GM21723 (cell line): ENCODE measurements around the gene VWA7.
A peak's percentile ranks its signal among the peaks of the same experiment; 100 is the strongest.

Source experiments
- ATAC-seq: cut with Tn5 transposase; IDR thresholded peaks from one replicate; pipeline ENCODE4 v1.9.1; 2021; ENCODE audit warnings: mild to moderate bottlenecking, moderate library complexity; ENCODE audit not compliant: unreplicated experiment

The VWA7 gene

DNA sequence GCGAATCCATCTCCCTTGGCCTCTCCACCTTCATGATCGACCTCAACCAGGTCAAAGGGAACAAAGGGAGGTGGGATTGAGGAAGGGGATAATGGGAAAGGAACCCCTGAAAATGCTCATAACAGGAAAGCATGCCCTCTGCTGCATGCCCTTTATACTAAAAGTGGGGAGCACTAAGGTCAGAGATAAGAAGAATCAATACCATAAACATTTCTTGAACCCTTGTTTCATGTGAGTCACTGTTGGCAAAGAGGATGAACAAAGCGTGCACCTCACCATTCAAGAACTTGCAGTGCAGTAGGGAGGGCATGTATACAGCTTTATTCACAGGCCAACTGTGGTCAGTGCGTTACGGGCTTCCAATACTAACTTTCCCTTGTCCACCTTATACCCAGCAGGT lies 16.3 kb downstream of the VWA7 start:
- ATAC-seq = no peak

DNA sequence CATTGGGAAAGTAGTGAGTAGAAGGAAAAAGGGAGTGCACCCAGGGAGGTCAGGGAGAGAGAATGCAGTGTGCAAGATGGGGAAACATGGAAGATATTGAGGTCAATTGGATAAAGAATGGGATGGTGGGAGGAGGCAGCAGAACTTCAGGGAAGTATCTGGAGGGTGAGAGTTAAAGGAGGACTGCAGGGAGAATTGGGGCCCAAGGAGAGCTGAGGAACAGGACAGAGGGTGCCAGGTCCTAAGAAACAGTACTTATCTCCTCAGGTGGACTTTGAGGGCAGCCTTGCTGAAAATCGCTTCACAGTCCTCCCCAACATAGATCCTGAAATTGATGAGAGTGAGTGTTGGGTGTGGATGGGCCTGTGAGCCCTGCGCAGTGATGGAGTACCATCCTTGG lies 18.8 kb downstream of the VWA7 start:
- no peak for ATAC-seq

DNA sequence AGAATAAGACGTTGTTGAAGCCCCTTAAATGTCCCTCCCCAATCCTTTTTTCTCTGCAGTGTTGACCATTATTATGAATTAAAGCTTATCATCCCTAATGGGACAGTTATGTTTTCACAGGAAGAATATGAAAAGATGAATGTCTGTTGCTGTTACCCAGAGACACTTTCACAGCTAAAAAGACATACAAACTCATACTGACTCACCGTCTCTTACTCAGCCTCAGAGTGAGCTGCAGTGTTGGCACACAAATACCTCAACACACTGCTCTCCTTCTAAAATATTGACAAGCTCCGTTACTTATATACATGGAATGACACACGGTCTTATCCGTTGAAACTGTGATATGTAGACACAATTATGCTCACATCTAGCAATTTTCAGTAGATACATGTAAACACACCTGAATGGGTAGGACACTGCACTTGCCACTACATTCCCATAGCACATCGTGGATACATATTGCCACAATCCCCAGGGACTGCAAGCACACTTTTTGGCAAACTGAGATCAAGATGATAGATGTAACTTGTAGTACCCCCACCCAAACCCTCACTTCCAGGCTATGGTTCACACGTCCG lies 24.3 kb downstream of the VWA7 start:
- no peak for ATAC-seq

DNA sequence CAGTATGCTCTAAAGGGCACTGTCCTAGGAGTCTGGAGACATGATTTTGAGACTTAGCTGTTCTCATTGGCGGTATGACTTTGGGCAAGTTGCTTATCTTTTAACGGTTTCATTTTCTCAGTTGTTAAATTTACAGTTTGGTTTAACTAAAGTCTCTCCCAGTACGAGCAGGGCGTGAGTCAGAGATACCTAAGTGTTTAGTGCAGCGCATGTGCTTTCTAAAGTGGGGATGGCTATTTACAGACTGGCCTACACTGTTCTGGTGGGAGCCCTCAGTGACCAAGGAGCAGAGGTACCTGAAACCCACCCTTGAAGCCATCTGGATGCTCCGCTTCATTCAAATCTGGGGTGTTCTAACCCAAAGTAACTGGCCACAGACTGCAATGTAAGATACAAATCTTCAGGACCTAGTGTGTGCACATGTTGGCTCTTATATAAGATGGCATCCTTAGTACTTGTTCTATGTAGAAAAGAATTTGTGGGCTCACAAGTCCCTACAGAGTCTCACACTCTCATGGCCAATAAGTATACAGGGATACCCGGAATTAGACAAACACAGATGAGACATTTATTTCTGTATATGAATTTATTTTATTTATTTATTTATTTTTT lies 26.6 kb downstream of the VWA7 start:
- ATAC-seq = no peak

DNA sequence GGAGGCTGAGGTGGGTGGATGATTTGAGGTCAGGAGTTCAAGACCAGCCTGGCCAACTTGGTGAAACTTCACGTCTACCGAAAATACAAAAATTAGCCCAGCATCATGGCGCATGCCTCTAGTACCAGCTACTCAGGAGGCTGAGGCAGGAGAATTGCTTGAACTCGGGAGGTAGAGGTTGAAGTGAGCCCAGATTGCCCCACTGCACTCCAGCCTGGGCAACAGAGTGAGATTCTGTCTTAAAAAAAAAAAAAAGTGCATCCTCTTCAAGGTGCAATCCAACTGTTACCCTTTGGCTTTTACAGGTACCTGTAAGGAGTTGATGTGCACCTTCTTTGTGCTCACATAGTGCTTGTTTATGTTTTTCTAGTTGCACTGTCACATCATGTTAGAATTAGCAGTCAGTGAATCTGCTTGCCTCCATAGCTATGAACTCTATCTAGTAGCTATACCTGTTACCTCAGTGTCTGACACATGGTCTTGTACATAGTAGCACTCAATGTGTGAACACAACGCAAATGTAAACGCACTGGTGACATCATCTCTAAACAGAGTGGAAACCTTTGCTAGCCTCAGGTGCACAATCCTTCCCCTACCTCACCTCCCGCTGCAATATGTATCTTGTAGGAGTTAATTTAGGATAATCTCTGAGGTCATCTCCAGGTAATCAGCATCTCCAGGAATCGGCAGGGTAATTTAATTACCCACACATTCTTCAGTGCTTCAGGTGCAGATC lies 27.7 kb downstream of the VWA7 start:
- no peak for ATAC-seq

DNA sequence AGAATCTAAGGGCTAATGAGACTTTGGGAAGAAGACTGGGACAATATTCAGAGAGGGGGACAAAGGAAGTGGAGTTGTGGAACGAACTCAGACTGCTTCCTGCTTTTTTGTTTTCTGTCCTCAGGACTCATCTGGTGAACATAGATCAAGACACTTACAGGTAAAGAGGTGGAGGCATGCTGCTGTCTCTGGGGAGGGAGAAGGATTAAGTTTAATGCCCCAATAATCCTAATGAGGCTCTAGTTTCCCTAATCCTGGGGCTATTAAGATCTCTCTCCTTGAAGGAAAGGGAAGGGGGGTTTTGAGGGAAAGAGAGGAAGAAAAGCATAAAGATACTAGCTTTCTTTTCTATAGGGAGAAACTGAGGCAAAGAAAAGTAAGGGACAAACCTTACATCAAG lies 32.7 kb downstream of the VWA7 start:
- no peak for ATAC-seq

DNA sequence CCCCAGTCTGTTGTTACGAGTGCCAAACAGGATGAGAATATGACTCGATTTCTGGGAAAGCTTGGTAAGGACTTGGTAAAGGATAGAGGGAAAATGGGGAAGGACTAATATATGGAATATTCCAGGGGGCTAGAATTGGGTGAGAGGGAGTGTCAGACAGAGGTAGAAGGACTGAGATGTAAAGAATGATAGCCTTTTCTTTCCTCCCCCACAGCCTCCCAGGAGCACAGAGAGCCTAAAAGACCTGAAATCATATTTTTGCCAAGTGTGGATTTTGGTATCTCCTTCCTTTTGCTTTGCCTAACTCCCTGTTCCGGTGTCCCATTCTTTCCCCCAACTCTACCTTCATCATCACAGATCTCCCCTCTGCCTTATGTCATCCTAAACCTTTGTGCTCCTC lies 34.2 kb downstream of the VWA7 start:
- no peak for ATAC-seq

DNA sequence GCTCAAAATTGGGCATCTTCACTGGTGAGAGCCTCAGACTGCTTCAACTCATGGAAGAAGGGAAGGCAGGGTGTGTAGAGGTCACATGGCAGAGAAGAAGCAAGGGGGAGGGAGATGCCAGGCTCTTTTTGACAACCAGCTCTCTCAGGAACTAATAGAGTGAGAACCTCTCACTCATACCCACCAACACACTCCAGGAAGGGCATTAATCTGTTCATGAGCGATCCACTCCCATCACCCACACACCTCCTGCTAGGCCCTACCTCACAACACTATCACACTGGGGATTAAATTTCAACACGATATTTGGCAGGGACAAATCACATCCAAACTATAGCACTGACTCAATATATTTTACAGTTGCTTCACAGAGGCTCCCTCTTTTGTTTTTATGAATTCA lies 35.3 kb downstream of the VWA7 start:
- no peak for ATAC-seq

DNA sequence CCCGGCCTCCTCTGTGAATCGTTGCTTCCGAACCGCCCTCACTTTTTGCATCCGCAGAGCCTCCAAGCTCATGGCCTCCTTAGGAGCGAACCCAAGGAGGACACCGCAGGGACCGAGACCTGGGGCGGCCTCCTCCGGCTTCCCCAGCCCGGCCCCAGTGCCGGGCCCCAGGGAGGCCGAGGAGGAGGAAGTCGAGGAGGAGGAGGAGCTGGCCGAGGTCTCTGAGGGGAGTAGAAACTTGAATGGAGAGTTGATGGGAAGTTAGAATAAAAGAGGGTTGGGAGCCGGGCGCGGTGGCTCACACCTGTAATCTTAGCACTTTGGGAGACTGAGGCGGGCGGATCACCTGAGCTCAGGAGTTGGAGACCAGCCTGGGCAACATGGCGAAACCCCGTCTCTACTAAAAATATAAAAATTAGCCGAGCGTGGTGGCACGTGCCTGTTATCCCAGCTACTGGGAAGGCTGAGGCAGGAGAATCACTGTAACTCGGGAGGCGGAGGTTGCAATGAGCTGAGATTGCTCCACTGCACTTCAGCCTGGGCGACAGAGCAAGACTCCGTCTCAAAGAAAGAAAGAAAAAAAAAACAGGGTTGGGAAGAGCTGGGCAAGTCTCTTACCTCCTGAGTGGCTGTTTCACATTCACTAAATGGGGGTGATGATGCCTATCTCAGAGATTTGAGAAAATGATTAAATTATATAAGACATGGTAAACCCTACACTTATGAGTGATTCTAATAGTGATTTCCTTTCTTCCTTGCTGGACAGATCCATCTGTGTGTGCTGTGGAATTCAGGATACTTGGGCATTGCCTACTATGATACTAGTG lies 36.5 kb downstream of the VWA7 start:
- peak; percentile 8 for ATAC-seq

DNA sequence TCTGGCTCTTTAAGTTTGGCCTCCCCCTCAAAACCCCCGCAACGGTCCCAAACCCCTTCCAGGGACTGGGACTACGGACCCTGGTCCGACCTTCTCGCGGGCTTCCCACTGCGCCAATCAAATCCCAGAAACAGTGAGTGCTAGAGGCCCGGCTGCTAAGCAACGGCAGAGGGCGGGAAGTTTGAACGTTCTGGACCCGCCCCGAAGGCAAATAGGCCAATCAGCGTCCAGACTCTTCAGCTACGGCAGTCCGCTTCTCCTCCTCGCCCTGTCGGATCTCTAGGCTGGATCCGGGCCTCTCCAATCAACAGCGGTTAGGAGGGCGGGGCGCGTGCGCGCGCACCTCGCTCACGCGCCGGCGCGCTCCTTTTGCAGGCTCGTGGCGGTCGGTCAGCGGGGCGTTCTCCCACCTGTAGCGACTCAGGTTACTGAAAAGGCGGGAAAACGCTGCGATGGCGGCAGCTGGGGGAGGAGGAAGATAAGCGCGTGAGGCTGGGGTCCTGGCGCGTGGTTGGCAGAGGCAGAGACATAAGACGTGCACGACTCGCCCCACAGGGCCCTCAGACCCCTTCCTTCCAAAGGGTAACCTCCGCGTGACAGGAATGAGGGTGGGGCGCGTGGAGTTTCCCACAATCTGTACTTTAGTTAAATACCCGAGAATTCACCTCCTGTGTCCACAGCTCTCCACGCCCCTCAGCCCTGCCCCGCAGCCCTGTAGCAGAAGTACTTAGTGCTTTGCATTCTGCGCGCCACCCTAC lies 37.3 kb downstream of the VWA7 start, which contains the start of gene MSH5:
TSS of gene MSH5 (plus strand) at position 367 of the 758 bp plus-strand sequence. CDS start 462 bp downstream, outside the sequence.
- peak; percentile 64 for ATAC-seq

DNA sequence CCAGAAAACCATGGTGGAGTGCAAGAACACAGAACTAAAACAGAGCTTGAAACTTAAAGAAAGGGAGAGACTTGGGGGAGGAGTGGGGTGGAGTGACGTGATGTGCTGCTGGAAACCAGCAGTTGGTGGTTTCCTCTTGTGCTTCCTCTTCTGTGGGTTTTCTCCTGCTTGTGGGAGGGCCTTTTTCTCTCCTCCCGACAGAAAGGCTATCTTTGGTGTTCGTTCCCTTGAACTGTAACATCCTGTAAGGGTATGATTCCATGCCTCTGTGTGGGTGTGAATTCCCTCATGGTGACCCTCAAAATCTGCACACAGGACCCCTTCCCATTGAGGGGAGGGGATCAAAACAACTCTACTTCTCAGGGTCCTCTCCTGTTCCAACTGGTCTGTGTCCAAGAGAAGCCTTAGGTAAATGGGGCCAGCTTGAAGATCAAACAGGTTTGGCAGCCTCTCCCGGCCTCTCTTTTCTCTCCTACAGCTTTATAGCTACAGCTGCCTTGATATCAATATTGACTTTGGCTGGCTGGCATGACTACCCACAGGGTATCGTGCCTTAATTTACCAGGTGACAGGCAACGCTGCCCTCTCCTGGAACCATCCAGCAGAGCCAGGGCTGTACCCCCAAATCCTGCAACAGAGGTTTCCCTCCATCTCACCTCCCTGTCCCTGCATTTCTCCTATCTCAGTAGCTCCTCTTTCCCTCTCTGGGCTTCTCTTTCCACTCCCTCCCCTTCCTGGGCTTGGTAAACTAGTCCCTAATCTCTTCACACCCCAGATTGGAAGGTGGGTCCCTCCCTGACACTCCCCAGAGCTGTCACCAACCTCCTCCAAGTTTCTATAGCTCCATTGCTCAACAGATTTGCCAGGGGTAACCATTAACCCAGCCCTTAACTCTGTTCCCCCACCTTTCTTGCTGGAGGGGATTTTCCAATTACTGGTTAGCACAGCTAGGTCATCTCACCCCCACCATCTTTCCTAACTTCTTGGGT lies 38.8 kb downstream of the VWA7 start:
- peak; percentile 24 for ATAC-seq

DNA sequence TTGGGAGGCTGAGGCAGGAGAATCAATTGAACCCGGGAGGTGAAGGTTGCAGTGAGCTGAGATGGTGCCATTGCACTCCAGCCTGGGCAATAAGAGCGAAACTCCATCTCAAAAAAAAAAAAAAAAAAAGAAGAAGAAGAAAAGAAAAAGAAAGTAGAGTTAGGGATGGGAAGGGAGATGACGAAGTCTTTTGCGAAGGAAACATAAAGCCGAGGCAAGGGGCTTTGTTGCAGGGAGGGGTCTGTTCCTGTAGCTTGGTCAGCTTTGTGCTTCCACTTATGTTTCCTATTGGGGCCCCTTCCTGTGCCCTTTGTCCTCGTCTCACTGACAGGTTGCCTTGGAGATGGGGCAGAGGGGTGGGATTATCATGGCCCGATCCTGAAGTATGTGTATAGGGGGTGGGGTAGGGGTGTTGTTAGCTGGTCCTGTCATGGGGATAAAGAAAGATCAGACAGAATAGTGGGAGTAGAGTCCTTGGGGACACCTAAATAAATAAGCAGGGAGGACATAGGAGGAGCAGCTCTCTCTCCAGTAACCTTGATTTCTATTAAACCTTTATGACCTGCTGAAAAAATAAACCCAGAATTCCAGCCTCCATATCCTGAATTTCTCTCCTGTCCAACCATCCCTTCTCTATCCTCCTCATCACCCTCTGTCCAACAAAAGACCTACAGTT lies 39.7 kb downstream of the VWA7 start:
- ATAC-seq = no peak

DNA sequence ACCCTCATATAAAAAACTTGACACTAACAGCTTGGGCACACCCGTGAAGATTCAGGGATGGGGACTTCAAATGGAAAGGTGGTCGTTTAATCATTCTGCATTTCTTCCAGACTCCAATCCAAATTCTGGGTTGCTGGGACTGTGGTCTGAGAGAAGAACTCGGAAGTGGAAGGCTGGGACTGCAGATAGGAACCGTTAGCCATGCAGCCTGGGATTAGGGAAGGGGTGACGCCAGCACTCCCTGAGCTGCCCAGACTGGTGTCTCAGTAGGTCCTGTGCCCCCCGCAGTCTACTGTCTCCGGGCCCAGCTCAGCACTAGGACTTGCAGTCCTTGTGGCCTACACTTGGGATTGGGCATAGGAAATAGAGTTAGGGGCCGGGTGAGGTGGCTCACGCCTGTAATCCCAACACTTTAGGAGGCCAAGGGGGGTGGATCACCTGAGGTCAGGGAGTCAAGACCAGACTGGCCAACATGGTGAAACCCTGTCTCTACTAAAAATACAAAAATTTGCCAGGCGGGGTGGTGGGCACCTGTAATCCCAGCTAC lies 40.3 kb downstream of the VWA7 start:
- no peak for ATAC-seq

DNA sequence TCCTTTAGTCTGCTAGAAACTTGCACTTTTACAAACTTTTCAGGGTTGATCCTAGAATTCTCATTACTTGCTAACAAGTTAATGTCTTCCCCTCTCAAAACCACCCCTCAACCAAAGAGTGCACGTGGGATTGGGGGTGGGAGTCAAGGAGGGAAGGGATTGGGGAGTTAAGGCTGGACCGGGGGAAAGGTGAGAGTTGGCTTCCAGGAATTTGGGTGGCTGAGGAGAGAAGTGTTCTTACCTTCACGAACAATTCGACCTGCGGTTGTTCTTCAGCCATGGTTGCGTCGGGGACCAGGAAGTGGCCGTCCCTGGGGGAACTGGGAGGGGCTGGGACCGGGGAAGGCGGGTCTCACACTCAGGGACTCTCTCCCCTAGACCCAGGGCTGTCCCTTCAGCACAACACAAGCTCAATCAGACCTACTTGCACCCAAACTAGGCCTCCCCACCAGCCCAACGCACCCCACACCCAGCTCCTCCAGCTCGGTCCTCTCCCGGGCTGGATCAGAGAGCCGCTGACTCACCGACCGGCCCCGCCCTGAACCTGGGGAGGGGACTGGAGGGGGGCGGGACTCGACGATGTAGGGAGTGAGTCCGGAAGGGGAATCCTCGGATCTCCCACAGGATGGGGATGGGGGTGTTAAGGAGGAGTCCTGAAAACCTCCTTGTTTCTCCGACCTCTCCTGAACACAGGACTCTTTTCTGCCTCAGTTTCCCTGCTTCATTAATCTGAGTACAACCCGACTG lies 40.9 kb downstream of the VWA7 start, which contains the start of gene CLIC1:
TSS of gene CLIC1 (minus strand) at position 510 of the 747 bp plus-strand sequence. CDS start at position 280, 230 bp downstream.
- no peak for ATAC-seq

DNA sequence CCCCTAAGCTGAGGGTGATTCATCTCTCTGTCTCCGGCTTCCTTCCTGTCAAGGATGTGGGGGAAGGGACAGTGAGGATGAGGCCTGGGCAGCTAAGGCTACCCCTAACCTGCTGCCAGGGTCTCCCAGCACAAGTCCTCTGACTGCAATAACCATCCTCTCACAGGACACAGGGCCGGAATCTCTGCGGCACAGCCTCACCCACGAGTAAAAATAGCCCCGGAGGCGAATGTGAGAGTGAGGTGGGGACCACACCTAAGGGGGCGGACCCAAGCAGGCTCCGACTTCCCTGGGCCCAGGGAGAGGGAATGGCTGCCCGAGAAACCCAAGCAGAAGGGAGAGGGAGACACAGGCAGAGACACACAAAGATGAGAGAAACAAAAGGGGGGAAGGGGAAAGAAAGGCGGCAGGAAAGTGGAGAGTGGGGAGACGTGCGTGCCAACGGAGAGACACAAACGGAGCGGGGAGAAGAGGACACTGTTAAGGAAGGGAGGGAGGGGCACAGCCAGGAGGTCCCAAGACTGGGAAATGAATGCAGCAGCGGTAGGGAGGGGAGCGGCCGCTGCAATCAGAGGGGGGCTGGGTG lies 42.2 kb downstream of the VWA7 start:
- peak; percentile 28 for ATAC-seq

DNA sequence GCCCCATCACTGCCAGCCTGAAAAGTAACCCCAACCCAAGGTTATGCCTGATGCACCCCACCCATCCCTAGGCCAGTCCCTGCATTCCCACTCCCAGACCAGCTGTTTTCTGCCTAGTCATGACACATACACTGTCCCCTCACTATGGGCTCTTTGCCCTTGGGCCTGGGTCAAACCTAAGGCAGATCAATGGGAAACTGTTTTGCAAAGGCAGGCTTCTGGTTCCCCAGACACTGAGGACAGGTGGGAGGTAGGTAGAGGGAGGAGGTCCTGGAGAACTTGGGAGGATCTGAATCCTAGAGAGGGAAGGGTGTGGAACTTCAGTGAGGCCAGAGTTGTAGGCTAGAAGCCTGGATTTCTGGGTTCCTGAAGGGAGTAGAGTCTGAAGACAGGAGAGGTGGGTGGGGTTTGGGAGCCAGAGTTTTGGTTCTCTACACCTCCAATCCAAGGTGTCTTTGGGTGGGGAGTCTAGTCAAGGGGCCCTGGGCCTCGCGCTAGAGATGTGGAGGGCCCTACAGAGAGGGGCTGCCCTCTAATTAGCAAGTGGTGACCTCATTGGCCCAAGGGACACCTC lies 42.8 kb downstream of the VWA7 start:
- no peak for ATAC-seq

DNA sequence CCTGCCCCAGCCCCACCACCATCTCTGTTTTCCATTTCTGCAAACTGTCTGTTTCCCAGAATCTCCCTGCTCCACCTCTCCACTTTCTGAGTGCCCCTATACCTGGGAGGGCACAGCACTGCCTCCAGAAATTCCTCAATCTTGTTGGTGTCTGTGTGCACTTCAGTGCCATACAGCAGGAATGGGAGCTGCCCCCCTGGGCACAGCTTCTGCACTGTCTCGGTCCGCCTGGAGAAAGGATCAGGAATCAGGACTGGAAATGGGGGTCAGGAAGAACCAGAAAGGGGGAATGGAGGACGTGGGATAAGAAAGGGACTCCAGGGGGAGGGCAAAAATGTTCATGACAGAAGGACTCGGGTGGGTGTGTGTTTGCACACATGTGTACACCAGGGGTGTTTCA lies 43.4 kb downstream of the VWA7 start:
- ATAC-seq = no peak
